Nephron progenitor cell (in vitro differentiated cells): Measurements from ENCODE around the gene LRP11.

ENCODE experiments used
- DNase-seq: peaks from one replicate; pipeline ENCODE4 v3.0.0; 2021
- H3K27ac Mint-ChIP-seq: 2 replicates; pipeline ENCODE4 v1.8.0; 2021; ENCODE audit warnings: mild to moderate bottlenecking, moderate library complexity, mixed read lengths
- H3K27me3 Mint-ChIP-seq: 2 replicates; pipeline ENCODE4 v1.8.0; 2021; ENCODE audit warnings: mild to moderate bottlenecking, low read depth, mixed read lengths; ENCODE audit not compliant: poor library complexity
- H3K36me3 Mint-ChIP-seq: 2 replicates; pipeline ENCODE4 v1.8.0; 2021; ENCODE audit warnings: low read depth, mixed read lengths
- H3K4me1 Mint-ChIP-seq: 2 replicates; pipeline ENCODE4 v1.8.0; 2021; ENCODE audit warnings: mixed read lengths
- H3K4me3 Mint-ChIP-seq: 2 replicates; pipeline ENCODE4 v1.8.0; 2021; ENCODE audit warnings: mild to moderate bottlenecking, moderate library complexity, mixed read lengths
- H3K9me3 Mint-ChIP-seq: 2 replicates; pipeline ENCODE4 v1.8.0; 2021; ENCODE audit warnings: mild to moderate bottlenecking, moderate library complexity, mixed read lengths
- CTCF ChIP-seq: fragments of 200-600 bp; sonication (generic); IDR thresholded peaks from 2 replicates; pipeline ENCODE4 v1.5.0; 2021; ENCODE audit warnings: antibody characterized with exemption

Gene LRP11

GRCh38 chr6:149898966-149899365 lies 34.8 kb upstream of the LRP11 start:
- H3K9me3 Mint-ChIP-seq, result no peaks in the 10 kb centered on the region
- peaks cover 58% of the 10 kb centered on the region for H3K27me3 Mint-ChIP-seq
- peaks cover 7% of the 10 kb centered on the region for H3K4me1 Mint-ChIP-seq
- no peak overlapping the region for H3K27ac Mint-ChIP-seq
- DNase-seq, result no peak
- H3K36me3 Mint-ChIP-seq, result no peaks in the 10 kb centered on the region
- TF ChIP-seq CTCF, result no peak
- H3K4me3 Mint-ChIP-seq, result no peak overlapping the region

- Mint-ChIP-seq H3K27me3 (peaks cover 66% of the 10 kb centered on the region), H3K4me3 (no peak within 1 kb of the TSS), H3K4me1 (peaks cover 7% of the 10 kb centered on the region), H3K27ac (no peak within 1 kb of the TSS), H3K36me3 (no peaks in the 10 kb centered on the region), H3K9me3 (no peaks in the 10 kb centered on the region)
- TF ChIP-seq CTCF, result no peak
- no peak for DNase-seq
Observed at GRCh38 chr6:149897855-149898744, 33.9 kb upstream of the LRP11 start, which contains the start of gene RAET1E. Gene RAET1E, minus strand, starts transcription at chr6:149898113. Its CDS starts 7,212 bp downstream, at chr6:149890901.

GRCh38 chr6:149897015-149897697 lies 33.0 kb upstream of the LRP11 start:
- Mint-ChIP-seq H3K27me3 (peaks cover 72% of the 10 kb centered on the region), H3K4me1 (peaks cover 7% of the 10 kb centered on the region), H3K9me3 (no peaks in the 10 kb centered on the region), H3K36me3 (no peaks in the 10 kb centered on the region), H3K4me3 (no peak overlapping the region), H3K27ac (no peak overlapping the region)
- DNase-seq, result no peak
- TF ChIP-seq CTCF, result no peak

GRCh38 chr6:149896491-149896890 lies 32.3 kb upstream of the LRP11 start:
- H3K36me3 Mint-ChIP-seq, result no peaks in the 10 kb centered on the region
- H3K27ac Mint-ChIP-seq, result no peak overlapping the region
- H3K9me3 Mint-ChIP-seq, result no peaks in the 10 kb centered on the region
- DNase-seq, result no peak
- H3K27me3 Mint-ChIP-seq, result peaks cover 74% of the 10 kb centered on the region
- TF ChIP-seq CTCF, result no peak
- H3K4me3 Mint-ChIP-seq, result no peak overlapping the region
- H3K4me1 Mint-ChIP-seq, result peaks cover 7% of the 10 kb centered on the region

GRCh38 chr6:149895833-149896271 lies 31.7 kb upstream of the LRP11 start:
- H3K36me3 Mint-ChIP-seq, result no peaks in the 10 kb centered on the region
- no peaks in the 10 kb centered on the region for H3K9me3 Mint-ChIP-seq
- DNase-seq, result no peak
- H3K4me1 Mint-ChIP-seq, result peaks cover 7% of the 10 kb centered on the region
- no peak overlapping the region for H3K4me3 Mint-ChIP-seq
- H3K27ac Mint-ChIP-seq, result no peak overlapping the region
- no peak for TF ChIP-seq CTCF
- H3K27me3 Mint-ChIP-seq, result peaks cover 74% of the 10 kb centered on the region
